OCI-LY7 (cell line): ENCODE results near the gene PARN. TPM values are rescaled to one million over a fixed set of nuclear protein-coding genes. Genes with fewer than 3 reads are reported as not detected.

ENCODE experiments used
- BruUV-seq: library from RNA; stranded (reverse); fragments of 400-500 nt; replicated peaks from 2 replicates; lab custom pipeline; 2021; lab: Mats Ljungman, UMichigan
- CTCF ChIA-PET: fragments of 300-600 bp; sonication (Branson Sonifier 250); formaldehyde crosslinking; loops from one replicate; lab custom pipeline; 2022; ENCODE audit warnings: antibody characterized with exemption; ENCODE audit not compliant: unreplicated experiment; lab: Charles Lee
- POLR2A ChIA-PET: fragments of 300-600 bp; sonication (Branson Sonifier 250); formaldehyde crosslinking; loops from one replicate; lab custom pipeline; 2022; ENCODE audit warnings: antibody characterized with exemption; lab: Charles Lee
- DNase-seq: peaks from one replicate; pipeline ENCODE4 v3.0.0-alpha.2; 2015; ENCODE audit warnings: low spot score
- H2AFZ ChIP-seq: fragments of 200-600 bp; sonication (generic), shearing (Covaris generic); 2 replicates; pipeline ENCODE4 v1.6.1; 2014; ENCODE audit warnings: mild to moderate bottlenecking, antibody characterized with exemption, low read length, moderate library complexity
- H3K27ac ChIP-seq: fragments of 200-600 bp; sonication (generic); 2 replicates; pipeline ENCODE4 v1.5.1; 2014; ENCODE audit warnings: mixed run types, low read depth, mild to moderate bottlenecking, moderate library complexity, low read length, inconsistent platforms; ENCODE audit not compliant: poor library complexity, severe bottlenecking
- H3K36me3 ChIP-seq: fragments of 200-600 bp; sonication (generic); 2 replicates; pipeline ENCODE4 v1.6.1; 2014; ENCODE audit warnings: mild to moderate bottlenecking, antibody characterized with exemption, low read length, moderate library complexity, mixed read lengths; ENCODE audit not compliant: insufficient read depth
- H3K4me1 ChIP-seq: fragments of 200-600 bp; sonication (generic); 2 replicates; pipeline ENCODE4 v1.5.1; 2014; ENCODE audit warnings: mild to moderate bottlenecking, low read length; ENCODE audit not compliant: insufficient read depth, poor library complexity, severe bottlenecking
- H3K4me2 ChIP-seq: fragments of 200-600 bp; sonication (generic); 2 replicates; pipeline ENCODE4 v1.6.1; 2014; ENCODE audit warnings: mild to moderate bottlenecking, low read length
- H3K4me3 ChIP-seq: fragments of 200-600 bp; sonication (generic); 2 replicates; pipeline ENCODE4 v1.5.1; 2014; ENCODE audit warnings: mild to moderate bottlenecking, low read depth, low read length; ENCODE audit not compliant: poor library complexity, severe bottlenecking
- H3K79me2 ChIP-seq: fragments of 200-600 bp; sonication (generic); 2 replicates; pipeline ENCODE4 v1.6.1; 2016; ENCODE audit warnings: low read depth, mild to moderate bottlenecking, low read length, moderate library complexity, mixed read lengths; ENCODE audit not compliant: insufficient read depth
- H3K9me2 ChIP-seq: fragments of 200-600 bp; sonication (generic); 2 replicates; pipeline ENCODE4 v1.6.1; 2016; ENCODE audit warnings: mild to moderate bottlenecking, low read length, mixed read lengths; ENCODE audit not compliant: insufficient read depth
- H3K9me3 ChIP-seq: fragments of 200-600 bp; sonication (generic); 2 replicates; pipeline ENCODE4 v1.6.1; 2014; ENCODE audit warnings: mild to moderate bottlenecking, mixed run types, low read length, mixed read lengths
- H4K20me1 ChIP-seq: fragments of 200-600 bp; sonication (generic); 2 replicates; pipeline ENCODE4 v1.6.1; 2014; ENCODE audit warnings: mild to moderate bottlenecking, antibody characterized with exemption, low read length, moderate library complexity, mixed read lengths; ENCODE audit not compliant: insufficient read depth
- EZH2phosphoT487 ChIP-seq: fragments of 200-600 bp; sonication (generic); IDR thresholded peaks from 2 replicates; pipeline ENCODE4 v1.6.1; 2018; ENCODE audit warnings: low read depth, borderline replicate concordance, mild to moderate bottlenecking, mixed run types, antibody characterized with exemption, low read length, moderate library complexity, mixed read lengths
- intact Hi-C: fragments of 100-400 bp; cut with micrococcal nuclease; formaldehyde crosslinking; loops from one replicate; pipeline ENCODE4 v1.10.0; 2022; ENCODE audit not compliant: unreplicated experiment
- total RNA-seq, 2 experiments: library from RNA; depleted of rRNA in 1 of 2; stranded (reverse); fragments of >200 nt in 1 of 2; shearing (Covaris generic) in 1 of 2; gene quantifications; 2 replicates each; pipeline ENCODE4 v1.2.3, GENCODE V29; 2014 to 2022
- TF ChIP-seq, protein P1 (sequence below): fragments of 200-600 bp; sonication (generic); conservative IDR thresholded peaks from 2 replicates; pipeline ENCODE4 v1.5.1; 2014; ENCODE audit warnings: mild to moderate bottlenecking, antibody characterized with exemption, low read length, moderate library complexity, mixed read lengths

Gene PARN
- total RNA-seq, 2 experiments from 2014 or later, result 40.1 to 76.5 TPM

DNA sequence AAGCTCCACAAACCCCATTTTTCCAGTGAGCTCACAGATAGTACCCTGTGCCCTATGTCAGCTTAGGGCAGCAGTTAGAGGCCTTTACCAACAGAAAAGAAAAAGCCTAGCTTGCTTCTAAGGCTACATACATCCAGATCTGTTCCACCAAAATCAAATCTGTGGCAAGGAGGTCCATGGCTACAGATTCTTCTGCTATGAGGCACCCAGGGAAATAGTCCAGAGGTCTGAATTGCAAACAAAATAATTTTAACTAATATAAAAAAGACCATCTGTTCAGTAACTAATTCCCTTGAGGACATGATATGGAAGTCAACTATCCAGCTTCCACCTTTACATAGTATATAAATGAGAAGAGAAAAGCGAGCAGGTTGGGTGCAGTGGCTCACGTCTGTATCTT, 129.3 kb downstream of the PARN start:
- no peaks in the 10 kb centered on the region for H4K20me1 ChIP-seq
- H3K4me3 ChIP-seq, result no peak overlapping the region
- no peak for DNase-seq
- CTCF ChIA-PET, result interaction anchor here (0.6 kb wide), 1 partner anchor 95 kb away, joined by 3 read pairs; no protein-coding TSS in a partner anchor
- no TSS peak for BruUV-seq
- no peak overlapping the region for H3K4me2 ChIP-seq
- H3K79me2 ChIP-seq, result no peaks in the 10 kb centered on the region; the same call in 1 of the 2 replicates
- no peaks in the 10 kb centered on the region for H3K9me2 ChIP-seq
- POLR2A ChIA-PET, result interaction anchor here (0.5 to 0.8 kb wide), 3 partner anchors 9 to 362 kb away, joined by 3 to 4 read pairs (median 4); no protein-coding TSS in a partner anchor
- no peaks in the 10 kb centered on the region for H3K9me3 ChIP-seq
- H2AFZ ChIP-seq, result no peak overlapping the region
- TF ChIP-seq, protein P1, sequence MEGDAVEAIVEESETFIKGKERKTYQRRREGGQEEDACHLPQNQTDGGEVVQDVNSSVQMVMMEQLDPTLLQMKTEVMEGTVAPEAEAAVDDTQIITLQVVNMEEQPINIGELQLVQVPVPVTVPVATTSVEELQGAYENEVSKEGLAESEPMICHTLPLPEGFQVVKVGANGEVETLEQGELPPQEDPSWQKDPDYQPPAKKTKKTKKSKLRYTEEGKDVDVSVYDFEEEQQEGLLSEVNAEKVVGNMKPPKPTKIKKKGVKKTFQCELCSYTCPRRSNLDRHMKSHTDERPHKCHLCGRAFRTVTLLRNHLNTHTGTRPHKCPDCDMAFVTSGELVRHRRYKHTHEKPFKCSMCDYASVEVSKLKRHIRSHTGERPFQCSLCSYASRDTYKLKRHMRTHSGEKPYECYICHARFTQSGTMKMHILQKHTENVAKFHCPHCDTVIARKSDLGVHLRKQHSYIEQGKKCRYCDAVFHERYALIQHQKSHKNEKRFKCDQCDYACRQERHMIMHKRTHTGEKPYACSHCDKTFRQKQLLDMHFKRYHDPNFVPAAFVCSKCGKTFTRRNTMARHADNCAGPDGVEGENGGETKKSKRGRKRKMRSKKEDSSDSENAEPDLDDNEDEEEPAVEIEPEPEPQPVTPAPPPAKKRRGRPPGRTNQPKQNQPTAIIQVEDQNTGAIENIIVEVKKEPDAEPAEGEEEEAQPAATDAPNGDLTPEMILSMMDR, result no peak
- TF ChIP-seq EZH2phosphoT487, result no peak
- H3K27ac ChIP-seq, result no peak overlapping the region
- peaks cover 16% of the 10 kb centered on the region; the same call in 1 of the 2 replicates for H3K36me3 ChIP-seq
- intact Hi-C loops, result no loop called here
- no peaks in the 10 kb centered on the region for H3K4me1 ChIP-seq

DNA sequence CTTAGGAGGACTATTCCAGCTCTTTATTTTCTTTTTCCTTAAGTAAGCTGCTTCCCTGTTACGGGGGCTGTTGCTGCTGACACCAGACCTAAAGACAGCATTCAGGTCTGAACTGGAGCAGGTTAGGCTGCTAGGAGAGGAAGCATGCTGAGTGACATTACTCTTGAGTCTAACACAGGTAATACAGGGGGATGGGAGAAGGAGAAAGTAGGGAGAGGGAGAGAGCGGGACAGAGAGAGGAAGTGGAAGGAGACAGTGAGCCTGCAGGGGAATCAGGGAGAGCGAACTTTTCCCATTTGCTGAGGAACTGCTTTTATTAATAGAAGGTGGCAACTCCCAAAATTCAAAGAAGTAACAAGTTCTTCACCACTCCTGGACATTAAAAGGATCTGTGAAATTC, 130.9 kb downstream of the PARN start:
- intact Hi-C loops, result no loop called here
- H3K27ac ChIP-seq, result no peak overlapping the region
- H3K79me2 ChIP-seq, result no peaks in the 10 kb centered on the region; the same call in 1 of the 2 replicates
- no peak overlapping the region for H3K4me2 ChIP-seq
- POLR2A ChIA-PET, result interaction anchor here (0.6 kb wide), 1 partner anchor 328 kb away, joined by 3 read pairs; no protein-coding TSS in a partner anchor
- no peak overlapping the region for H3K4me3 ChIP-seq
- H4K20me1 ChIP-seq, result no peaks in the 10 kb centered on the region
- no TSS peak for BruUV-seq
- TF ChIP-seq EZH2phosphoT487, result no peak
- TF ChIP-seq, protein P1, result no peak
- CTCF ChIA-PET, result no interaction called here
- no peak for DNase-seq
- peaks cover 23% of the 10 kb centered on the region; the same call in 1 of the 2 replicates for H3K36me3 ChIP-seq
- no peaks in the 10 kb centered on the region for H3K9me3 ChIP-seq
- no peaks in the 10 kb centered on the region for H3K9me2 ChIP-seq
- no peak overlapping the region for H2AFZ ChIP-seq
- no peaks in the 10 kb centered on the region for H3K4me1 ChIP-seq
